GM10266 (cell line): Measurements from ENCODE around the gene ERBB4.

Source experiments
- DNase-seq: peaks from one replicate; pipeline ENCODE4 v3.0.0; 2012; ENCODE audit errors: extremely low spot score
- TF ChIP-seq, protein P1 (sequence below): IDR thresholded peaks from 2 replicates; pipeline ENCODE4 v1.5.1; 2012; ENCODE audit warnings: mild to moderate bottlenecking, low read depth; ENCODE audit not compliant: control insufficient read depth, insufficient read depth; ENCODE audit errors: missing control alignments

ERBB4 gene

DNA sequence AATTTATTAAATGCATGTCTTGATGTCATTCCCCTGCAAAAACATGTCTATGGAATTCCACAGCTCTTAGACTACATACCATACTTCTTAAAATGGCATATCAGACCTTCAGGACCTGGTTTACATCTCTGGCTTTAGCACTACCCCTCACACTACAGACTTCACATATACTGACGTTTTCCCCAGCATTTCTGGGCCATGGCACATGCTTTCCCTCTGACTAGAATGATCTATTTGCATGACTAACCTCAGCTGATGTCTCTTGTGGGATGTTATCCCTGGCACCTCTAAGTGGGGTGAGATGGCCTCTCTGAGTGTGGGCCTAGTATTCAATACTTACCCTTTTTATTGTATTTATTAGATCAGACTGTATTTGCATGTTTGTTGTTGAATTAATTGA, 381.6 kb downstream of the ERBB4 start:
- TF ChIP-seq, protein P1, sequence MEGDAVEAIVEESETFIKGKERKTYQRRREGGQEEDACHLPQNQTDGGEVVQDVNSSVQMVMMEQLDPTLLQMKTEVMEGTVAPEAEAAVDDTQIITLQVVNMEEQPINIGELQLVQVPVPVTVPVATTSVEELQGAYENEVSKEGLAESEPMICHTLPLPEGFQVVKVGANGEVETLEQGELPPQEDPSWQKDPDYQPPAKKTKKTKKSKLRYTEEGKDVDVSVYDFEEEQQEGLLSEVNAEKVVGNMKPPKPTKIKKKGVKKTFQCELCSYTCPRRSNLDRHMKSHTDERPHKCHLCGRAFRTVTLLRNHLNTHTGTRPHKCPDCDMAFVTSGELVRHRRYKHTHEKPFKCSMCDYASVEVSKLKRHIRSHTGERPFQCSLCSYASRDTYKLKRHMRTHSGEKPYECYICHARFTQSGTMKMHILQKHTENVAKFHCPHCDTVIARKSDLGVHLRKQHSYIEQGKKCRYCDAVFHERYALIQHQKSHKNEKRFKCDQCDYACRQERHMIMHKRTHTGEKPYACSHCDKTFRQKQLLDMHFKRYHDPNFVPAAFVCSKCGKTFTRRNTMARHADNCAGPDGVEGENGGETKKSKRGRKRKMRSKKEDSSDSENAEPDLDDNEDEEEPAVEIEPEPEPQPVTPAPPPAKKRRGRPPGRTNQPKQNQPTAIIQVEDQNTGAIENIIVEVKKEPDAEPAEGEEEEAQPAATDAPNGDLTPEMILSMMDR, result no peak
- DNase-seq, result no peak

DNA sequence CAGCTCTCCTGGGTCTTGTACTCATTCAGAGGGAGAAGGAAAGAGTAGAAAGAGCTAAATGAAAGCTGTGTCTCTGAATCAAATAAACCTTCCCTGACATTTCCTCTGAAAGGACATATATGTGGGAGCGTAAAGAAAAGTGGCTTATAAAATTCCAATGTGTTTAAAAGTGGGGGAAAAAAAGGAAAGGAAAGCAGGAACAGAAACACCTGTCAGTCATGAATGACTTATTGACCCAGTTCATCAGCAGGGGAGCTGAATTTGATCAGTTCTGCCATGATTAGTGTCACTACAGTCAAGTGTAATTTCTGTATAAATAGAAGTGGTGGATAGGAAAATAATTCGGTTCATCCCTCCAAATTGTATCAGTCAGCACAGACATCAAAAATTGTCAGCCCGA, 382.5 kb downstream of the ERBB4 start:
- TF ChIP-seq, protein P1, result no peak
- DNase-seq, result no peak

DNA sequence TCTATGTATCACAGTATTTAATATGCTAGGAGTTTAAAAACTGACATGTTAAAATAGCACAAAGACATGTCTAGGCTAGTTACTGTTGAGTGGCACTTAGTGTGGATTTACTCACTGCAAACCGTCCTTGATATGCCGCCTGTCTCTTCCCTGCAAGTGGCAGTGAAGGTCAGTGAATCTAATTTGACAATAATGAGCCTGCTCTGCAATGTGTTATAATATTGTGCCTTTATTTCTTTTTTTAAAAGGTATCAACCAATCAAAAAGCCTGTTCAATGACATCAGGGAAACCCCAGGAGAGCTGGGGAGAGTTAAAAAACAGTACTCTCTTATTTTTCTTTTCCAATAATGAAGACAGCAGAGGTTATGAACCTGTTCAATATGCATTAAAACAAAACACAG, 384.1 kb downstream of the ERBB4 start:
- no peak for DNase-seq
- TF ChIP-seq, protein P1, result no peak

DNA sequence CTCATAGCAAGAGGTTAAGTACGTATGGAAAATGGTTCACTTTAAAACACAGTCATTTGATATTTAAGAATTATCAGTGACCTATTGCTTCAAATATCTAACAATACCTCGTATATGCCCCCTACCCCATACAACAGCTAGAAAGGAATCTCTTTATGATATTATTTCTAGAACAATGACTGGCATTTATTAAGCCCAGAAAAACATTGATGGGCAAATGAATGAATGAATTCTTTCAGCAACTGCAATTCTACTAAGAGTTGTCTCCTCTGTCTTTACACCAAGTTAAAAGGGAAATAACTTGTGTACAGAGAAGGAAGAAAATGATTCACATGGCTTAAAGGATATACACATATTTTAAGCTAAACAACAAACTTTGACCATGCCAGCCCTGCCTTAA, 384.7 kb downstream of the ERBB4 start:
- DNase-seq, result no peak
- TF ChIP-seq, protein P1, result no peak

DNA sequence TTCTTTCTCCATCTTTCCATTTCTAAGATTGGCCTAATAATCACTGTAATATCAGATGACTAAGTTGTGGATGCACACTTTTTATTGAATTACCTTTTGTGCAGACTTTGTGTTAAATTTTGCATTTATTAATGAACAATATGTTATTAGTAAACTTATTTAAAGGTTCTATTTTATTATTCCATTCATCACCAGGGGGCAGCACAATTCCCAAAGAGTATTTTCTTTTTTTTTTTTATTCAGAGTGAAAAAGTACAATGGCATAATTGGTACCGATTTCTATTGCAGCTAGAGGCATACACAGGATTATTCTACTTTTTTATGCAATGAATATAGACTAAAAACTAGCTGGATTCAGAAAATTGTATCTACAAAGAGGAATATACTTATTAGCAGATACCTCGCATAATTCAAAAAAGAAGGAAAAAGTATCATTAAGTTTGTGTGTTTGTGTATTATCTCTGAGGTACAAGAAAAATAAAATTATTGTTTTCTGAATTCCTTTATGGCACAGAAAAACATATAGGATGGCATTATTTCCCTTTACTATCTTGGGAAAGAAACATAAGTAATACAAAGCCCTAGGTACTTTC, 390.6 kb downstream of the ERBB4 start:
- no peak for DNase-seq
- TF ChIP-seq, protein P1, result peak; percentile 4

DNA sequence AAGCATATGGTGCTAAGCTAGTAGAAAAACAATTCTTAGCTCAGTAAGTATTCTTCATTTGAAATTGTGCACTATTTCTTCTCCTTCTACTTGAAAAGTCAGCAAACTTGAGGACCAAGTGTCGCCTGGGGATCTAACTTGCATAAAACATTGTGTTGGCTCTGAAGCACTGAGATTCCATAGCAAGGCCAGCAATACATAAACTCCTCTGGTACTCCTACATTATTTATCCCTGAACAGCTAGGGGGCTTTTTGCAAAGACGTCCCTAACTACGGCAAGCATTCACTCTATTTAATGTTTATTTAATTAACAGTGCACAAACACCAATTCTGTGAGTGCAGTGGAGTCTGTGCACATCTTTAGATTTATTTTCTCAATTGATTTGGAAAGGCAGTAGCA, 392.2 kb downstream of the ERBB4 start:
- DNase-seq, result no peak
- TF ChIP-seq, protein P1, result no peak

DNA sequence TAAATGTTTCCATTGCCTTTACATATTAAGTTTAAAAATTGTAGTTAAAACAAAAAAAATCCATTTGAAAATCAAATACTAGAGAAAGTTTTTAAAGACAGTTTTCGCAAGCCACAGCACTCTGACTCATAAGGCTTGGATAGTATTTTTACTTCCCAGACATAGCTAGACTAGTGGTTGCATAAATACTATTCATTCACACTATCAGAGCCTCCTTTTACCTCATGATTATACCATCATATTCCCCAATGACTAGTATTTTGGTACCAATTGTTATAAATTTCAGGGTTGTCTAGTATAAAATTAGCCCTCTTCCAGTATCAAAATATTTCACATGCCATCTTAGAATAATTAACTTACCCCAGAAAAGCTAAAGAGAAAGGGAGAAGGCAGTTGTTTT, 393.5 kb downstream of the ERBB4 start:
- DNase-seq, result no peak
- TF ChIP-seq, protein P1, result no peak
